Measurements from ENCODE around the gene FATE1. TPM values are rescaled to one million over a fixed set of nuclear protein-coding genes. Genes with fewer than 3 reads are reported as not detected.

The FATE1 gene
- total and polyA plus RNA-seq, 2 of the 8 experiments (the other 6 are each of a cell fraction or from before 2014, with no cell fraction given) = 0.12 TPM; not detected in 1

GRCh38 chrX:151701531-151701930 lies 14.3 kb upstream of the FATE1 start (continued):
- no peak for TF ChIP-seq TAF7 (optimal IDR thresholded peaks at IDR 0.05; ENCODE audit: borderline replicate concordance, low read depth, low read length)

Data from H1 (cell line).